ENCODE data around the gene KCNAB1. TPM values are rescaled to one million over a fixed set of nuclear protein-coding genes. Genes with fewer than 3 reads are reported as not detected.

KCNAB1 gene
- total and polyA plus RNA-seq, 10 of the 15 experiments (the other 5 are each of a cell fraction or from before 2014, with no cell fraction given) = 0.11 to 0.69 (median 0.43) TPM; not detected in 6

DNA sequence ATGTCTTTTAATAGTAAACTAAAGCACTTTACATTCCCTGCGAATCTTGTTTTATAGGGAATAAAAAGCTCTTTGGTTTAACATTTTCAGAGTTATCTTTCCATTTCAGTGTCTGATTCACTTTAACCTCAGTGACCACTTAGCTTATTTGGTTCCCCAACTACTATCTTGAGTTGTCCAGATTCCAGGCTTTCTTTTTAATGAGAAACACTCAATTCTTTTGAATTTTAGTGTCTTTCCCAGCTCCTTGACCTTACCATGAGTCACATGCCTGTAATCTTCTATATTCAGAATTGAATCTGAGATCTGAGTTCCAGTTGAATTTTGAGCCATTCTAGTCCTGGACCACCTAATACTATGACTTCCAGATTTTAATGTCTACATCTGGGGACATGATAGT is 144.4 kb downstream of the KCNAB1 start:
- H3K36me3 ChIP-seq (ENCODE audit: control insufficient read depth in 2 of 2, insufficient read depth in 2 of 2, low read length in 1 of 2) = no peaks in the 10 kb centered on the region
- ChIA-PET SMC1A (ENCODE audit: uncharacterized antibody, unreplicated experiment) (interaction anchor here (0.7 to 1.2 kb wide), 2 partner anchors 12 to 28 kb away, joined by 3 to 5 read pairs; no protein-coding TSS in a partner anchor), POLR2A (interaction anchor here (0.6 kb wide), 1 partner anchor 101 kb away, joined by 3 read pairs; no protein-coding TSS in a partner anchor), CTCF (interaction anchor here (1.3 kb wide), 1 partner anchor 11 kb away, joined by 4 read pairs; no protein-coding TSS in a partner anchor), RAD21 (ENCODE audit: unreplicated experiment) (interaction anchor here (1.5 kb wide), 1 partner anchor 112 kb away, joined by 3 read pairs; no protein-coding TSS in a partner anchor)
- ATAC-seq (no peak), DNase-seq (ENCODE audit: low read depth, low spot score) (no peak), FAIRE-seq (no peak)
- H3K79me2 ChIP-seq (ENCODE audit: control insufficient read depth, insufficient read depth, low read length) = no peaks in the 10 kb centered on the region
- H3K4me2 ChIP-seq (ENCODE audit: control insufficient read depth, insufficient read depth) = no peak overlapping the region
- WGBS (ENCODE audit: insufficient coverage, insufficient replicate concordance, low lambda C conversion rate, missing lambda C conversion rate) = 34% methylated on average over 1 of the region's 1 CpG
- no TSS peak for BruUV-seq (replicated peaks)
- H3K4me3 ChIP-seq = no peak overlapping the region
- H2AFZ ChIP-seq (ENCODE audit: control insufficient read depth, low read depth, low read length) = no peak overlapping the region
- H3K4me1 ChIP-seq (ENCODE audit: control insufficient read depth, insufficient read depth, low read length) = no peaks in the 10 kb centered on the region
- H3K9me3 ChIP-seq (replicated peaks; ENCODE audit: control insufficient read depth, insufficient read depth, low read length) = no peaks in the 10 kb centered on the region
- no peaks in the 10 kb centered on the region for H4K20me1 ChIP-seq (ENCODE audit: control insufficient read depth, insufficient read depth)
- no peak overlapping the region for H3K27ac ChIP-seq (ENCODE audit: control insufficient read depth, insufficient read depth)
- in situ Hi-C loops (cut with MboI) = no loop called here
- no peaks in the 10 kb centered on the region for H3K27me3 ChIP-seq (replicated peaks in 1 of 2; ENCODE audit: control insufficient read depth in 2 of 2, insufficient read depth in 2 of 2, low read length in 1 of 2)
- TF ChIP-seq YBX1 (IDR thresholded peaks at IDR 0.05) = no peak
- no peak for TF ChIP-seq IKZF1 (conservative IDR thresholded peaks at IDR 0.05)
- TF ChIP-seq RB1 (IDR thresholded peaks at IDR 0.05; ENCODE audit: borderline replicate concordance) = no peak
- no peak for TF ChIP-seq EZH2 (IDR thresholded peaks at IDR 0.05; ENCODE audit: borderline replicate concordance, control insufficient read depth, low read depth, low read length)
- no peak for TF ChIP-seq TCF3 (IDR thresholded peaks at IDR 0.05; ENCODE audit: borderline replicate concordance, insufficient read depth, low read depth, low read length)
- no peak for TF ChIP-seq E4F1 (IDR thresholded peaks at IDR 0.05; ENCODE audit: borderline replicate concordance, partially characterized antibody)
- intact Hi-C loops (cut with micrococcal nuclease; ENCODE audit: unreplicated experiment) = no loop called here
- no peak overlapping the region for H3K9ac ChIP-seq (ENCODE audit: control insufficient read depth, insufficient read depth, low read length)
